ENCODE results near the gene PBX1. TPM values are rescaled to one million over a fixed set of nuclear protein-coding genes. Genes with fewer than 3 reads are reported as not detected.

PBX1 gene
- total RNA-seq, 2 donors from 2014 or later = 50.5 to 53.1 TPM

DNA sequence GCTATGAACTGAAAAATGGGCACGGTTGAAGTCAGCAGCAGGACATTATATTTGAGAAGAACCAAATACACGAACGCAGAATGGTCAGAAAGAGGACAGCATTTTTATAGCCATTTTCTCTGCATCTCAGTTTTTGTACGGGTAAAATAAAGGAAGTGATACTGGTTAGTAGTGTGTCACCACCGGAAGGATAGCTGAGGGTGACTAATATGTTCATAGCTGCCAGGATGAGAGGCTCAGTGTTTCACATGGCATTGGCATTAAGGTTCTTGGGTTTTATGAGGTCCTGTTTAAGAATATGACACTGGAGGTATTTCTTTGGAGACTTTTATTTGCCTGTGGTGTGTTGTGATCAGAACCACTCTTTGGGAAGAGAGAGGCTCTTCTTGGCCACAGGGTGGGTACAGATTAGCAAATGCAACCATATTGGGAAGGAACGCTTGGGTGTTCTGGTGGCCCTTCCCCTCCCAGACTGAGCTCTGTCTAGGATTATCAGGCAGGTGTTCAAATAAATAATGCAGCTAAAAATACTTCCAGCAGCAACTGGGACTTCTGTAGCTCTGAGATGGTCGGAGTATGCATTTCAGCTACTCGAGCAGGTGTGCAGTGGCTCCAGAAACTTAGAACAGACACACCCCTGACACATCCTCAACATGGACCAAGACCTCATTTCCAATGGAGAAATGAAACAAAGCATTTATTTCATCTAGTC lies 158.2 kb downstream of the PBX1 start:
- Histone ChIP-seq H3K9me3 (no peaks in the 10 kb centered on the region), H3K4me3 (no peak overlapping the region), H3K4me1 (ENCODE audit: control insufficient read depth in 1 of 2, low read depth in 2 of 2) (peaks cover 21 to 79% of the 10 kb centered on the region in 2 donors), H3K27ac (no peak overlapping the region), H3K36me3 (no peaks in the 10 kb centered on the region), H3K27me3 (replicated peaks; ENCODE audit: insufficient read depth) (no peaks in the 10 kb centered on the region)
- no peak for DNase-seq (ENCODE audit: low spot score)
- TF ChIP-seq, protein P1, sequence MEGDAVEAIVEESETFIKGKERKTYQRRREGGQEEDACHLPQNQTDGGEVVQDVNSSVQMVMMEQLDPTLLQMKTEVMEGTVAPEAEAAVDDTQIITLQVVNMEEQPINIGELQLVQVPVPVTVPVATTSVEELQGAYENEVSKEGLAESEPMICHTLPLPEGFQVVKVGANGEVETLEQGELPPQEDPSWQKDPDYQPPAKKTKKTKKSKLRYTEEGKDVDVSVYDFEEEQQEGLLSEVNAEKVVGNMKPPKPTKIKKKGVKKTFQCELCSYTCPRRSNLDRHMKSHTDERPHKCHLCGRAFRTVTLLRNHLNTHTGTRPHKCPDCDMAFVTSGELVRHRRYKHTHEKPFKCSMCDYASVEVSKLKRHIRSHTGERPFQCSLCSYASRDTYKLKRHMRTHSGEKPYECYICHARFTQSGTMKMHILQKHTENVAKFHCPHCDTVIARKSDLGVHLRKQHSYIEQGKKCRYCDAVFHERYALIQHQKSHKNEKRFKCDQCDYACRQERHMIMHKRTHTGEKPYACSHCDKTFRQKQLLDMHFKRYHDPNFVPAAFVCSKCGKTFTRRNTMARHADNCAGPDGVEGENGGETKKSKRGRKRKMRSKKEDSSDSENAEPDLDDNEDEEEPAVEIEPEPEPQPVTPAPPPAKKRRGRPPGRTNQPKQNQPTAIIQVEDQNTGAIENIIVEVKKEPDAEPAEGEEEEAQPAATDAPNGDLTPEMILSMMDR (IDR thresholded peaks at IDR 0.05) = no peak
- no peak for ATAC-seq (ENCODE audit: insufficient number of reproducible peaks, low FRiP score, low read depth)

DNA sequence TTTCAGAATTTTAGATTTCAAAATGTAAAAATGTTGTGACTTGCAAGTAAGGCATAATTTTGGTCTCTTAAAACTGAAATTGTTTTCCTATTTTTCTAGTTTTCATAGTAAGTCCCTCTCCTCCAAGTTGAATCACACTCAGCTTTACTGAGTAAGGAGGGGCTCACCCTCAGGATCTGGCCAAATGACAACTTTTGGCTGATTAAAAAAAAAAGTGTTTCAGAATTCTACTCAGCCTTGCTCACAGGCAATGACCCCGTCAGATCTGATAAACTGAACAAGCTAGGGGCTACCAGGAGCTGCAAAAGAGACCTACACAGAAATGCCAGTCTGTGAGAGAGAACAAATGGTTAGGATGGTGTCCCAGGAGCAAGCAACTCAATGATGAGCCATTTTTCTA lies 159.8 kb downstream of the PBX1 start:
- ATAC-seq (ENCODE audit: insufficient number of reproducible peaks, low FRiP score, low read depth) (no peak), DNase-seq (ENCODE audit: low spot score) (no peak)
- TF ChIP-seq, protein P1 (IDR thresholded peaks at IDR 0.05) = no peak
- Histone ChIP-seq H3K9me3 (no peaks in the 10 kb centered on the region), H3K4me1 (ENCODE audit: control insufficient read depth in 1 of 2, low read depth in 2 of 2) (peaks cover 22 to 67% of the 10 kb centered on the region in 2 donors), H3K27ac (no peak overlapping the region), H3K4me3 (no peak overlapping the region), H3K36me3 (no peaks in the 10 kb centered on the region), H3K27me3 (replicated peaks; ENCODE audit: insufficient read depth) (no peaks in the 10 kb centered on the region)

- Histone ChIP-seq H3K4me3 (no peak overlapping the region), H3K9me3 (no peaks in the 10 kb centered on the region), H3K27ac (no peak overlapping the region), H3K27me3 (replicated peaks; ENCODE audit: insufficient read depth) (no peaks in the 10 kb centered on the region), H3K36me3 (no peaks in the 10 kb centered on the region), H3K4me1 (ENCODE audit: control insufficient read depth in 1 of 2, low read depth in 2 of 2) (peaks cover 30 to 71% of the 10 kb centered on the region in 2 donors)
- no peak for DNase-seq (ENCODE audit: low spot score)
- TF ChIP-seq, protein P1 (IDR thresholded peaks at IDR 0.05) = no peak
- no peak for ATAC-seq (ENCODE audit: insufficient number of reproducible peaks, low FRiP score, low read depth)
Observed at GRCh38 chr1:164719676-164720439, 160.9 kb downstream of the PBX1 start.

GRCh38 chr1:164720440-164721227 lies 161.7 kb downstream of the PBX1 start:
- peaks cover 33 to 71% of the 10 kb centered on the region in 2 donors for H3K4me1 ChIP-seq (ENCODE audit: control insufficient read depth in 1 of 2, low read depth in 2 of 2)
- no peak overlapping the region for H3K27ac ChIP-seq
- H3K9me3 ChIP-seq = no peaks in the 10 kb centered on the region
- H3K36me3 ChIP-seq = no peaks in the 10 kb centered on the region
- no peak overlapping the region for H3K4me3 ChIP-seq
- H3K27me3 ChIP-seq (replicated peaks; ENCODE audit: insufficient read depth) = no peaks in the 10 kb centered on the region
- ATAC-seq (ENCODE audit: insufficient number of reproducible peaks, low FRiP score, low read depth) (no peak), DNase-seq (ENCODE audit: low spot score) (no peak)
- TF ChIP-seq, protein P1 (IDR thresholded peaks at IDR 0.05) = no peak

DNA sequence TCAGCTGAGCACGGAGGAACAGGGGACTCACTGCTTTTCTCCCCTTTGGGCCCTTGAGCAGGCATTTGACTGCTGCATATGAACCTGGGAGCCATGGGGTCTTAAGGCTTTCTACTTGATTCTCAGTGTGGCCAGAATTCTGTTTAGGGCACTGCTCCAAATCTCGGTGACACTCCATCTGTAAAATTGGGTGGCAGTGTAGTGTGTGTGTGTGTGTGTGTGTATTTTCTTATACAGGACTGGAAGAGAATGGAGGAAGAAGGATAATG lies 162.2 kb downstream of the PBX1 start:
- H3K9me3 ChIP-seq = no peaks in the 10 kb centered on the region
- H3K27me3 ChIP-seq (replicated peaks; ENCODE audit: insufficient read depth) = no peaks in the 10 kb centered on the region
- TF ChIP-seq, protein P1 (IDR thresholded peaks at IDR 0.05) = no peak
- DNase-seq (ENCODE audit: low spot score) = no peak
- no peaks in the 10 kb centered on the region for H3K36me3 ChIP-seq
- no peak overlapping the region for H3K27ac ChIP-seq
- peaks cover 29 to 71% of the 10 kb centered on the region in 2 donors for H3K4me1 ChIP-seq (ENCODE audit: control insufficient read depth in 1 of 2, low read depth in 2 of 2)
- no peak for ATAC-seq (ENCODE audit: insufficient number of reproducible peaks, low FRiP score, low read depth)
- no peak overlapping the region for H3K4me3 ChIP-seq
